ENCODE data around the gene ERBIN.

GRCh38 chr5:66113160-66113559 is 186.8 kb downstream of the ERBIN start:
- TF ChIP-seq, protein P1, sequence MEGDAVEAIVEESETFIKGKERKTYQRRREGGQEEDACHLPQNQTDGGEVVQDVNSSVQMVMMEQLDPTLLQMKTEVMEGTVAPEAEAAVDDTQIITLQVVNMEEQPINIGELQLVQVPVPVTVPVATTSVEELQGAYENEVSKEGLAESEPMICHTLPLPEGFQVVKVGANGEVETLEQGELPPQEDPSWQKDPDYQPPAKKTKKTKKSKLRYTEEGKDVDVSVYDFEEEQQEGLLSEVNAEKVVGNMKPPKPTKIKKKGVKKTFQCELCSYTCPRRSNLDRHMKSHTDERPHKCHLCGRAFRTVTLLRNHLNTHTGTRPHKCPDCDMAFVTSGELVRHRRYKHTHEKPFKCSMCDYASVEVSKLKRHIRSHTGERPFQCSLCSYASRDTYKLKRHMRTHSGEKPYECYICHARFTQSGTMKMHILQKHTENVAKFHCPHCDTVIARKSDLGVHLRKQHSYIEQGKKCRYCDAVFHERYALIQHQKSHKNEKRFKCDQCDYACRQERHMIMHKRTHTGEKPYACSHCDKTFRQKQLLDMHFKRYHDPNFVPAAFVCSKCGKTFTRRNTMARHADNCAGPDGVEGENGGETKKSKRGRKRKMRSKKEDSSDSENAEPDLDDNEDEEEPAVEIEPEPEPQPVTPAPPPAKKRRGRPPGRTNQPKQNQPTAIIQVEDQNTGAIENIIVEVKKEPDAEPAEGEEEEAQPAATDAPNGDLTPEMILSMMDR (conservative IDR thresholded peaks at IDR 0.05 in 1 of 2, IDR thresholded peaks at IDR 0.05 in 1 of 2; ENCODE audit: low read depth in 1 of 2, low read length in 2 of 2): no peak
- TF ChIP-seq EZH2 (IDR thresholded peaks at IDR 0.05; ENCODE audit: low read length, missing control alignments): no peak

All from fibroblast of lung (primary cell).